Adrenal gland (tissue), 12 donors: ENCODE measurements around the gene ZCCHC14. TPM values are rescaled to one million over a fixed set of nuclear protein-coding genes. Genes with fewer than 3 reads are reported as not detected.

ENCODE experiments used
- DNase-seq, 7 donors: peaks; one replicate each; pipeline ENCODE4 v3.0.0-alpha.2; 2019 to 2020
- H3K27ac ChIP-seq, 5 donors: fragments of 200-600 bp; sonication (generic) in 4 of 5; 1 replicate in 3 of 5; 2 replicates in 2 of 5; pipeline versions ENCODE4 v1.5.1 to v1.8.0; 2016 to 2020; ENCODE audit warnings: mild to moderate bottlenecking in 1 of 5
- H3K27me3 ChIP-seq: fragments of 200-600 bp; 2 replicates; pipeline ENCODE4 v1.8.0; 2021
- H3K36me3 ChIP-seq, 2 donors: fragments of 200-600 bp; replicated peaks in 1 of 2; 1 replicate in 1 of 2; 2 replicates in 1 of 2; pipeline versions ENCODE4 v1.5.1 to v1.8.0; 2018 to 2022
- H3K4me1 ChIP-seq, 2 donors: fragments of 200-600 bp; replicated peaks in 1 of 2; 1 replicate in 1 of 2; 2 replicates in 1 of 2; pipeline versions ENCODE4 v1.5.1 to v1.8.0; 2018 to 2021
- H3K4me3 ChIP-seq, 4 donors: fragments of 200-600 bp; sonication (generic) in 3 of 4; one replicate each; pipeline ENCODE4 v1.5.1; 2016 to 2018
- H3K9me3 ChIP-seq, 3 donors: fragments of 200-600 bp; sonication (generic) in 1 of 3; replicated peaks in 1 of 3; 1 replicate in 2 of 3; 2 replicates in 1 of 3; pipeline versions ENCODE4 v1.5.1 to v1.8.0; 2016 to 2021
- CTCF ChIP-seq, 6 experiments: fragments of 450-650 bp in 4 of 6; fragments of 200-600 bp in 2 of 6; sonication (generic) in 1 of 6; IDR thresholded peaks; 1 replicate in 5 of 6; 2 replicates in 1 of 6; pipeline versions ENCODE4 v1.5.1 to v1.8.0; 2016 to 2021; ENCODE audit warnings: antibody characterized with exemption in 6 of 6, mild to moderate bottlenecking in 2 of 6, moderate library complexity in 1 of 6
- POLR2A ChIP-seq, 2 donors: fragments of 450-650 bp; IDR thresholded peaks; one replicate each; pipeline ENCODE4 v1.6.1; 2017; ENCODE audit warnings: antibody characterized with exemption in 2 of 2, mild to moderate bottlenecking in 2 of 2, moderate library complexity in 1 of 2
- WGBS, 4 donors: extraction: QIAGEN DNeasy Blood & Tissue Kit in 2 of 4; methylation state at CpG; one replicate each; pipeline versions ENCODE4 v1.1.5 to v1.1.7; 2013 to 2017; 5-methylcytosine and 5-hydroxymethylcytosine counted together
- intact Hi-C, 2 donors: fragments of 100-400 bp; cut with DNase I; formaldehyde crosslinking; loops; one replicate each; pipeline versions ENCODE4 v1.14.1 to v1.15.0; 2022 to 2023
- polyA plus RNA-seq, 3 donors: library from polyadenylated mRNA; stranded (reverse); fragments of 200-250 nt in 2 of 3; fragments of 350-450 nt in 1 of 3; fragmentation: Illumina TruSeq in 1 of 3; extraction: RNeasy Lipid Tissue Mini Kit (QIAGEN cat#74804) in 1 of 3; gene quantifications; one replicate each; pipeline ENCODE4 v1.2.3, GENCODE V29; 2013 to 2014
- total RNA-seq, 9 donors: library from RNA; depleted of rRNA in 4 of 9; stranded (reverse); fragments of >200 nt in 4 of 9; fragments of 120-200 nt in 1 of 9; fragmentation: NEBNext Ultra II Directional in 1 of 9; extraction: Animal tissue kit (Norgen Biotek cat#: 25700) in 1 of 9; gene quantifications; one replicate each; pipeline versions ENCODE4 v1.1.0 to v1.2.4, GENCODE V29; 2013 to 2023
- donor health status: healthy with polysubstance abuse.
- donor health status: Bipolar disorder and iron deficiency.
- donor health status: DM: yes; HTN: yes; CAD: no.
- donor health status: DM: no; HTN: no; CAD: no.
- donor health status: DM: no; HTN: no; CAD: no.
- donor health status: DM: yes; HTN: yes; CAD: no.

ZCCHC14 gene
- total and polyA plus RNA-seq, 12 donors = 10.6 to 49.8 (median 28.7) TPM

GRCh38 chr16:87410530-87410929, 82.3 kb downstream of the ZCCHC14 start:
- WGBS, 4 donors = 85 to 92% (median 90%) methylated on average over 8 to 11 of the region's 11 CpGs
- TF ChIP-seq CTCF (IDR thresholded peaks at IDR 0.05) = no peak
- no peak for TF ChIP-seq POLR2A (IDR thresholded peaks at IDR 0.05)

GRCh38 chr16:87409781-87410180, 83.0 kb downstream of the ZCCHC14 start:
- H3K27me3 ChIP-seq = no peaks in the 10 kb centered on the region
- DNase-seq = peak in 1 of 7 donors; percentile 16
- H3K27ac ChIP-seq = no peak overlapping the region
- peaks cover 0 to 72% of the 10 kb centered on the region in 2 donors for H3K36me3 ChIP-seq
- WGBS, 4 donors = 94 to 96% (median 95%) methylated on average over 13 of the region's 13 CpGs
- no peak overlapping the region for H3K4me3 ChIP-seq
- intact Hi-C loops = loop anchor here (5.0 to 10.0 kb wide), 3 partner anchors 83 to 228 kb away; partner anchors contain the start of gene ZCCHC14 (in 2 of the 2)
- no peak for TF ChIP-seq CTCF (IDR thresholded peaks at IDR 0.05)
- TF ChIP-seq POLR2A (IDR thresholded peaks at IDR 0.05) = no peak
- H3K4me1 ChIP-seq = peaks cover 0 to 4% of the 10 kb centered on the region in 2 donors
- no peaks in the 10 kb centered on the region for H3K9me3 ChIP-seq

More at GRCh38 chr16:87410530-87410929, 82.3 kb downstream of the ZCCHC14 start:
- intact Hi-C loops = loop anchor here (5.0 to 10.0 kb wide), 3 partner anchors 82 to 227 kb away; partner anchors contain the start of gene ZCCHC14 (in 2 of the 2)
- peak in 1 of 7 donors; percentile 15 for DNase-seq
- Histone ChIP-seq H3K27ac (no peak overlapping the region), H3K4me1 (peaks cover 0 to 4% of the 10 kb centered on the region in 2 donors), H3K4me3 (no peak overlapping the region), H3K27me3 (no peaks in the 10 kb centered on the region), H3K36me3 (peaks cover 0 to 72% of the 10 kb centered on the region in 2 donors), H3K9me3 (no peaks in the 10 kb centered on the region)

GRCh38 chr16:87409153-87409552, 83.7 kb downstream of the ZCCHC14 start:
- Histone ChIP-seq H3K4me1 (peaks cover 0 to 4% of the 10 kb centered on the region in 2 donors), H3K4me3 (no peak overlapping the region), H3K36me3 (peaks cover 0 to 71% of the 10 kb centered on the region in 2 donors), H3K9me3 (no peaks in the 10 kb centered on the region), H3K27me3 (no peaks in the 10 kb centered on the region), H3K27ac (no peak overlapping the region)
- peak in 1 of 7 donors; percentile 9 for DNase-seq
- intact Hi-C loops = no loop called here
- TF ChIP-seq POLR2A (IDR thresholded peaks at IDR 0.05) (no peak), CTCF (IDR thresholded peaks at IDR 0.05) (no peak)
- 90 to 93% (median 91%) methylated on average over 13 of the region's 13 CpGs for WGBS, 4 donors

- no peak overlapping the region for H3K4me3 ChIP-seq
- H3K4me1 ChIP-seq = peaks cover 0 to 4% of the 10 kb centered on the region in 2 donors
- peak; percentile 67 to 92 (median 90) for DNase-seq
- H3K27me3 ChIP-seq = no peaks in the 10 kb centered on the region
- no peaks in the 10 kb centered on the region for H3K9me3 ChIP-seq
- WGBS, 4 donors = 45 to 67% (median 58%) methylated on average over 26 of the region's 26 CpGs
- H3K36me3 ChIP-seq = peaks cover 0 to 67% of the 10 kb centered on the region in 2 donors
- peak overlapping the region; percentile 21 to 68 (median 52) for H3K27ac ChIP-seq
- TF ChIP-seq POLR2A (IDR thresholded peaks at IDR 0.05) = peak; percentile 19 to 64
- no peak for TF ChIP-seq CTCF (IDR thresholded peaks at IDR 0.05)
- intact Hi-C loops = no loop called here
Observed at GRCh38 chr16:87407511-87408112, 85.2 kb downstream of the ZCCHC14 start.
